Measurements from ENCODE around the gene SYNRG.

Gene SYNRG

DNA sequence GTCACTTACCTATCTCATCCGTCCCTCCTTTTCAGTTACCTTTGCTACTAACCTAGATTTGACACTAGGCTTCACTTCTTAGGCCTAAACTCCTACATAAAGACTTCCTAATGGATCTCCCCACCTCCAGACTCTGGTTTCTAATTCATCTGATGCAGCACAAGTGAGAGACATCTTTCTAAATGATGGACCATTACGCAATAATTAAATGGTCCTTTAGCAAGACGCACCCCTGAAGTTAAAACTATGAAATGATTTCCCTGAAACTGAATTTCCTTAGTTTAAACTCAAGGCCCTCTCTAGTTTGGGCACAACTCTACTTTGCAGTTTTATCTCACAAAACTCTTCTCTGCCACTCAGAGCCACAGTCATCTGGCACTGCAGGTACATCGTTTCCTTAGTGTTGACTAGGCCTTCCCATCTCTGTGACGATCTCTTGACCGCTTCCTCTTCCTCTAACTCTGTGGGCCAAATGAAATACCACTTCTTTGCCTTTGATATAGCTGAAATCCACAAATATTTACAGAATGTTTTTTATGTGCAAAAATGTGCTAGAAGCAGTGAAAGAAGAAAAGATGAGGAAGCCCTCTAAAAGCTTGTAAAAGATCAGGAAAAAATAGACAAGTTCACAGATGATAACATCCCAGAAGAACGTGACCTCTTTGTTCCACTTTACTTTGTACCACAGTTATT is 3.3 kb downstream of the SYNRG start:
- TF ChIP-seq, protein P1, sequence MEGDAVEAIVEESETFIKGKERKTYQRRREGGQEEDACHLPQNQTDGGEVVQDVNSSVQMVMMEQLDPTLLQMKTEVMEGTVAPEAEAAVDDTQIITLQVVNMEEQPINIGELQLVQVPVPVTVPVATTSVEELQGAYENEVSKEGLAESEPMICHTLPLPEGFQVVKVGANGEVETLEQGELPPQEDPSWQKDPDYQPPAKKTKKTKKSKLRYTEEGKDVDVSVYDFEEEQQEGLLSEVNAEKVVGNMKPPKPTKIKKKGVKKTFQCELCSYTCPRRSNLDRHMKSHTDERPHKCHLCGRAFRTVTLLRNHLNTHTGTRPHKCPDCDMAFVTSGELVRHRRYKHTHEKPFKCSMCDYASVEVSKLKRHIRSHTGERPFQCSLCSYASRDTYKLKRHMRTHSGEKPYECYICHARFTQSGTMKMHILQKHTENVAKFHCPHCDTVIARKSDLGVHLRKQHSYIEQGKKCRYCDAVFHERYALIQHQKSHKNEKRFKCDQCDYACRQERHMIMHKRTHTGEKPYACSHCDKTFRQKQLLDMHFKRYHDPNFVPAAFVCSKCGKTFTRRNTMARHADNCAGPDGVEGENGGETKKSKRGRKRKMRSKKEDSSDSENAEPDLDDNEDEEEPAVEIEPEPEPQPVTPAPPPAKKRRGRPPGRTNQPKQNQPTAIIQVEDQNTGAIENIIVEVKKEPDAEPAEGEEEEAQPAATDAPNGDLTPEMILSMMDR (IDR thresholded peaks at IDR 0.05; ENCODE audit: borderline replicate concordance, control extremely low read depth, extremely low read depth, insufficient read depth, missing control alignments): no peak
- DNase-seq (ENCODE audit: low spot score): peak; percentile 21
- in situ Hi-C loops (cut with MboI; ENCODE audit: low sequenced_read_pairs, unreplicated experiment): no loop called here

DNA sequence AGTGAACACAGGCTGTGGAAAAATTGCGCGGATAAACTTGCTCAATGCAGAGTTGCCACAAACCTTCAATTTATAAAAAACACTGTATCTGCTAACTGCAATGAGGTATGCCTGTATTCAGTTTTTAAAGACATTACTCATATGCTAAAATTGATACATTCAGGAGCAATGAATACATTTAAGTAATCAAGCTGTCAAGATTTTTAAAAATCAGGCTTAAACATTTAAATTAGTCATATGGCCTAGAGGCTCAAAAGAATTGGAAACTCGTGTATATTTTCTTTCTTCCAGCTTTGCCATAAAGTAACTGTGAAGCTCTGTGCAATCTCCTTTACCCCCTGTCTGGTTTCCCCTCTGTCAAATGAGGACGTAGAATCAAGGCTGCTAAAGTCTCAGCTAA is 4.1 kb downstream of the SYNRG start:
- TF ChIP-seq, protein P1 (IDR thresholded peaks at IDR 0.05; ENCODE audit: borderline replicate concordance, control extremely low read depth, extremely low read depth, insufficient read depth, missing control alignments): no peak
- in situ Hi-C loops (cut with MboI; ENCODE audit: low sequenced_read_pairs, unreplicated experiment): no loop called here
- DNase-seq (ENCODE audit: low spot score): no peak

DNA sequence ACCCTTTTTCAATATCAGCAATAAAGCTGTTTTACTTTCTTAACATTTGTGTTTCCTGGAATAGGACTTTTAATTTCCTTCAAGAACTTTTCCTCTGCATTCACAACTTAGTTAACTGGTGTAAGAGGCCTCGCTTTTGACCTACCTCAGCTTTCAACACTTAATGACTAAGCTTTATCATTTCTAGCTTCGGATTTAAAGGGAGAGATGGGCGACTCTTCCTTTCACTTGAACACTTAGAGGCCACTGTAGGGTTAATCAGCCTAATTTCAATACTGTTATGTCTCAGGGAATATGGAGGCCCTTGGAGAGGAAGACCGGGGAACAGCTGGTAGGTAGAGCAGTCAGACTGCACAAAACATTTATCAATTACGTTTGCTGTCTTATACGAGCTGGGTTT is 4.7 kb downstream of the SYNRG start:
- no peak for DNase-seq (ENCODE audit: low spot score)
- in situ Hi-C loops (cut with MboI; ENCODE audit: low sequenced_read_pairs, unreplicated experiment): no loop called here
- TF ChIP-seq, protein P1 (IDR thresholded peaks at IDR 0.05; ENCODE audit: borderline replicate concordance, control extremely low read depth, extremely low read depth, insufficient read depth, missing control alignments): no peak

DNA sequence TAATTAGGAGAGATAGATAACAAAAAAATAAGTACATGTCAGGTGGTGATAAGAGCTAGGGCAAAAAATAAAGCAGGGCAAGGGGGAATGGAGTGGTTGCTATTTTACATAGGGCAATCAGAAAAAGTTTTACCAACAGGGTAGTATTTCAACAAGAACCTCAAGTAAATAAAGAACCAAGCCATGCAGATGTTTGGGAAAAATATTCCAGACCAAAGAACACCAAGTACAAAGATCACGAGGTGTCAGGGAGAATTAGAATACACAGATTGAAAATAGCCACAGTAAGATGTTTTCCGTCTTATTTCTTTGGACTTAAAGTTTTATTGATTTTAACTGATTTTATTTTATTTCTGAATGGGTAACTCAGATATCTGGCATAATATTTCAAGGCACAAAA is 11.1 kb downstream of the SYNRG start:
- TF ChIP-seq, protein P1 (IDR thresholded peaks at IDR 0.05; ENCODE audit: borderline replicate concordance, control extremely low read depth, extremely low read depth, insufficient read depth, missing control alignments): no peak
- no peak for DNase-seq (ENCODE audit: low spot score)
- in situ Hi-C loops (cut with MboI; ENCODE audit: low sequenced_read_pairs, unreplicated experiment): no loop called here

DNA sequence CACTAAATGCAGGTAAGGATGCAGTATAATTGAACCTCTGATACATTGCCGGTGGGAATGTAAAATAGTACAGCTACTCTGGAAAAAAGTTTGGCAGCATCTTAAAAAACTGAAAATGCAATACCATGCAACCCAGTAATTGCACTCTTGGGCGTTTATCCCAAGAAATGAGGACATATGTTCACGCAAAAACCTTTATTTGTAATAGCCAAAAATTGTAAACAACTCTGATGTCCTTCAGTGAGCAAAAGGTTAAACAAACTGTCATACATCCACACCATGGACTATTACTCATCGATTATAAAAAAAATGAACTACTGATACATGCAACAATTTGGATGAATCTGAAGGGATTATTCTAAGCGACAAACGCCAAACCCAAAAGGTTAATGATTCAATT is 16.9 kb downstream of the SYNRG start:
- no peak for DNase-seq (ENCODE audit: low spot score)
- TF ChIP-seq, protein P1 (IDR thresholded peaks at IDR 0.05; ENCODE audit: borderline replicate concordance, control extremely low read depth, extremely low read depth, insufficient read depth, missing control alignments): no peak
- in situ Hi-C loops (cut with MboI; ENCODE audit: low sequenced_read_pairs, unreplicated experiment): no loop called here

DNA sequence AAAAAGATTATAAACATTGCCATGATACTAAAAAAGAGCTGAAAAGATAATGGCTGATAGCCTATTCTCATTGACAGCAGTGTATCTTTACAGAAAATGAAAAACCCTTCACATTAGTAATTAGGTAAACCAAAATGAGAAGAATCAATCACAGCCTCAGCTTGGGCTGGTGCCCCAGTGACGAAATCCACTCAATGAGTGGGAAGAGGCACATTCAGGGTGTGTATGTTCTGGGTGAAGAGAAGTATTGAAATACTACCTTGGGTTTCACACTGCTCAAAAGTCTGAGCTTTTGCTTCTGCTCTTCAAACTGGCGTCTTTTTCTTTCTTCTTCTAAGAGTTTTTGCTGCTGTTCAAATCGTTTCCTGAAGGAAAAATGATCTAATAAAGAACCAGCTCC is 24.2 kb downstream of the SYNRG start:
- TF ChIP-seq, protein P1 (IDR thresholded peaks at IDR 0.05; ENCODE audit: borderline replicate concordance, control extremely low read depth, extremely low read depth, insufficient read depth, missing control alignments): no peak
- DNase-seq (ENCODE audit: low spot score): no peak
- in situ Hi-C loops (cut with MboI; ENCODE audit: low sequenced_read_pairs, unreplicated experiment): no loop called here

All from GM13976 (cell line).